GM19351 (cell line): ENCODE data around the gene CASP2.
"Not testable (repeated sequence)": the region's sequence is repeated elsewhere in the genome, so short reads cannot be mapped to it uniquely, and the experiment has no call there.

Experiments
- ATAC-seq: cut with Tn5 transposase; IDR thresholded peaks from one replicate; pipeline ENCODE4 v1.9.1; 2021; ENCODE audit warnings: mild to moderate bottlenecking, moderate library complexity; ENCODE audit not compliant: unreplicated experiment

CASP2 gene

GRCh38 chr7:143263266-143264195, 24.6 kb upstream of the CASP2 start, which contains the start of gene GSTK1:
Gene GSTK1 (plus strand): TSS chr7:143263441. CDS start chr7:143263514, 73 bp downstream.
- peak; percentile 94 for ATAC-seq

GRCh38 chr7:143264196-143264568, 24.0 kb upstream of the CASP2 start:
- not testable (repeated sequence) for ATAC-seq

- no peak for ATAC-seq
Measured at GRCh38 chr7:143265017-143265693, 23.0 kb upstream of the CASP2 start.

GRCh38 chr7:143269251-143269650, 18.9 kb upstream of the CASP2 start:
- ATAC-seq: no peak

- no peak for ATAC-seq
Measured at GRCh38 chr7:143271240-143271639, 16.9 kb upstream of the CASP2 start.

GRCh38 chr7:143272871-143273270, 15.3 kb upstream of the CASP2 start:
- no peak for ATAC-seq

DNA sequence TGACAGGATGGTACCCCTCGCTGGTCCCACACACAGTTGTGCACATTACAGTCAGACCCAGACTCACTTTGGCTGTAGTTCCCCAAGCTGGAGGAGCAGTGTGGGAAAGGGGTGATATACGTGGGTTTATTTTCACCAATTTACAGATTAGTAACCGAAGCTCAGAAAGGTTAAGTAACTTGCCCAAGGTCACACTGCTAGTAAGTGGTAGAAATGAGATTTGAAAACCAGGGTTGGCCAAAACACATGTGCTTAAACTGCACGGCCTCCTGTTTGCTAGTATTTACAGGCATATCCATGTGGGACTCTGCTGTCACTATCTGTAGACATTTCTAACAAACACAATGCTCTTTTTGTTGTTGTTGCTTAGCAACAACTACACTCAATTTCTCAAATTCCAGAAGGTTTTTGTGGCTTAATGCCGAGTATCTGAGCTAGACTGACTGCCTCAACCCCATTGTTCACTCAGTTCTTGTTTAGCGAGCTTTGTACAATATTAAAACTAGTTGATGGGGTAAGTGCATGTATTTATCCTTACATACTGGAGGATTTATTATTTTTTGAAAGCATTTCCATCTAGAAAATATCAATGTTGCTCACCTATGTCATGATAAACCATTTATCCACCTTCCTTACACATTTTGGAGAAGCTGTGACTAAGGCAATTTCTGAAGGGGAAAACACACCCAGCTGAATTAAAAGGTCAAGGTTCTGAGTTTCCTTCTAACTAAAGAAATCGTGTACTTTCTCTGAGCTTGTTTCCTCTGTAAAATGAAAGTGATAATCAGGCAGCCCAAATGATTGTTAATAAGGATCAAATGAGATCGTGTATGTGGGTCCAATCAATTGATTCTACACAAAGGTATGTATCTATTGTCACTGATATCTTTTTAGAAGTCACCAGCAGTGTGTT, 8.7 kb upstream of the CASP2 start:
- no peak for ATAC-seq

DNA sequence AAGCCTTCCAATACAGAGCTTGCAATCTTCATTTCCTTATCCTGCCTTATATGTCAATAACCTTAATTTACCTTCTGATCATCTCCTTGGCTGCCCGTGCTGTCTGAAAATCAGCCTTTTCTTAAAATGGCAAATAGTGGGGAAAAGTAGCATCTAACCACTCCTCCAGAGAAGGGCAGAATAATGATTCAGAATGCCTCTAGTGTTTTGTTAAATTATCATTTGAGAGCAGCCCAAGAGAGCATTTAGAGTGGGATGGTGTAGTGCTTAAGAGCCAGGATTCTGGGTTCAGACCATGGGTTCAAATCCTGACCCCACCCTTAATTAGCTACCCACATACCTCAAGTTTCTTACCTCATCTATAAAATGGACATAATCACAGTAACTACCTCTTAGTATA, 8.0 kb upstream of the CASP2 start:
- ATAC-seq: no peak

GRCh38 chr7:143280566-143280965, 7.6 kb upstream of the CASP2 start:
- no peak for ATAC-seq

GRCh38 chr7:143281529-143281928, 6.6 kb upstream of the CASP2 start:
- ATAC-seq: no peak

GRCh38 chr7:143282124-143282523, 6.0 kb upstream of the CASP2 start:
- no peak for ATAC-seq

- no peak for ATAC-seq
Measured at GRCh38 chr7:143283381-143283780, 4.8 kb upstream of the CASP2 start.

- ATAC-seq: no peak
Measured at GRCh38 chr7:143284591-143285469, 3.3 kb upstream of the CASP2 start, which contains the start of gene TMEM139. Gene TMEM139 (plus strand): TSS chr7:143284958. CDS start chr7:143285958, 1,000 bp downstream.

DNA sequence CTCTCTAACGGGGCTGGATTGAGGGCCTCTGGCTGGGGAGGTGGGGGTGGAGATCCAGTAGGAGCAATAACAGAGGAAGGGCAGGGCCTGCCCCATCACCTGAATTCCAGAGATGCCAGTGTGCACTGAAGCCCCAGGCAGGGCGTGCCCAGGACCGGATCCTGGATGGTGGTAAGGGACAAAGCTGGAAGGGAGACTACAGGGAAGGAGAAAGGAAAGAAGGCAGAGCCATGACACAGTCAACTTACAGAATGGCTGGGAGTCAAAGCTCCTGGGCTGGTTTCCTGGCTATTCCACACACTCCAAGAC, 2.7 kb upstream of the CASP2 start:
- no peak for ATAC-seq

DNA sequence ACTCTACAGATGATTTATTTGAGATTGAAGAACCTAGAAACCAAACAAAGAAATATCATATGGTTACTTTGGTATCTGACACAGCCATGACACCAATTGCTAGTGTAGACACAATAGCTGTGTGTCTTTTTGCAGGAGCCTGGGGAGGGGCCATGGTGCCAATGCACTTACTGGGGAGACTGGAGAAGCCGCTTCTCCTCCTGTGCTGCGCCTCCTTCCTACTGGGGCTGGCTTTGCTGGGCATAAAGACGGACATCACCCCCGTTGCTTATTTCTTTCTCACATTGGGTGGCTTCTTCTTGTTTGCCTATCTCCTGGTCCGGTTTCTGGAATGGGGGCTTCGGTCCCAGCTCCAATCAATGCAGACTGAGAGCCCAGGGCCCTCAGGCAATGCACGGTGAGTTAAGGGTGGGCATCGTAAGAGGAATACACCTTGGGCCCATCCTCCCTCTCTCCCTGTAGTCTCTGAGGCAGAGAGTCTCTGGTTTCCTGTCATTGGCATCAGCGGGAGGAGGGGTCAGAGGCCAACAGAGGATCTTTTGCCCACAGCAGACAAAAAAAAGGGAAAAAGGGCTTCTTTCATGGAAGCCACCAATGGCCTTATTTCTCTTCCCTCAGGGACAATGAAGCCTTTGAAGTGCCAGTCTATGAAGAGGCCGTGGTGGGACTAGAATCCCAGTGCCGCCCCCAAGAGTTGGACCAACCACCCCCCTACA, 2.2 kb upstream of the CASP2 start:
- ATAC-seq: no peak

GRCh38 chr7:143286522-143286890, 1.6 kb upstream of the CASP2 start:
- no peak for ATAC-seq

GRCh38 chr7:143287339-143287934, 714 bp upstream of the CASP2 start:
- ATAC-seq: no peak

DNA sequence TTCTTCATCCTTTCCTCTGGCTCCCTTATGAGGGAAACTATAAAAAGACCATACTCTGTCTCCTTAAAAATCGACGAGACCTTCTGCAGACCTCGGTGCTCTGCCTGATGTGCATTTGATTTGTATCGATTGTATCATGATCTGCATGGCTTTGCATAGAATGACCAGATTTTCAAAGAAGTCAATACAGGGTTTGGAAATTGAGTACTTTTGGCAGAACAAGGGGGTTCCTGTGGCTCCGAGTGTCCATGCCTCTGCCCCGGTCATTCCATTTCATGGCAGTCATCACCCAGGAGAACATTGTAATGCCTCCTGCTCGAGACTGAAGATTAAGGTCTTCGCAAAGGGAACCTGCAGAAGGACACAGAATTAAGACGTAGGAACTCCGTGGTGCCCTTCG, 685 bp downstream of the CASP2 start:
- ATAC-seq: peak; percentile 0

GRCh38 chr7:143289421-143289820, 1.3 kb downstream of the CASP2 start:
- no peak for ATAC-seq
